NCI-H345 treated with DMSO at 0.1 percent for 48 hours (cell line): ENCODE data around the gene RBMS3.
"Not testable (repeated sequence)": the region's sequence is repeated elsewhere in the genome, so short reads cannot be mapped to it uniquely, and the experiment has no call there.

Experiments
- DNase-seq: peaks from one replicate; lab custom pipeline; 2025; ENCODE audit not compliant: unreplicated experiment; lab: John Stamatoyannopoulos, UW

Gene RBMS3

DNA sequence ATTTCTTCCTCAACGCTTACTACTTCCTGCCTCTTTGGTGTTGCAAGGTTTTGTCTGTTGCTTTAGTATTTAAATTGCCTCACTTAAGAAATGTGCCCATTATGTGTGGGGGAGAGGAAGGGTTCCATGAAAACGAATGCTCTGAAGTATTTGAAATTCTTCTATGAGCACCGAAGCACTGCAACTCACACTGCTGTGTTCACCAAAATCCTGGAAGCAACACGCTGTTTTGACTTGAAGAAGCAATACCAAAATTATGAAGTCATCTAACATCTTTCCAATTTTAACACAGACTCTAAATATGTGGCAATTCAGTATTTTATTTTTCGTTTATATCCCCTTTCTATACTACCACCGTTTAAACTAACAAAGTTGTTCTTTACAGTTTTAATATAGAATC lies 101.5 kb downstream of the RBMS3 start:
- no peak for DNase-seq

GRCh38 chr3:29382845-29383244 lies 102.0 kb downstream of the RBMS3 start:
- no peak for DNase-seq

- no peak for DNase-seq
Observed at GRCh38 chr3:29384640-29385039, 103.8 kb downstream of the RBMS3 start.

GRCh38 chr3:29385046-29385830 lies 104.4 kb downstream of the RBMS3 start:
- DNase-seq = no peak

- no peak for DNase-seq
Observed at GRCh38 chr3:29389362-29389761, 108.5 kb downstream of the RBMS3 start.

DNA sequence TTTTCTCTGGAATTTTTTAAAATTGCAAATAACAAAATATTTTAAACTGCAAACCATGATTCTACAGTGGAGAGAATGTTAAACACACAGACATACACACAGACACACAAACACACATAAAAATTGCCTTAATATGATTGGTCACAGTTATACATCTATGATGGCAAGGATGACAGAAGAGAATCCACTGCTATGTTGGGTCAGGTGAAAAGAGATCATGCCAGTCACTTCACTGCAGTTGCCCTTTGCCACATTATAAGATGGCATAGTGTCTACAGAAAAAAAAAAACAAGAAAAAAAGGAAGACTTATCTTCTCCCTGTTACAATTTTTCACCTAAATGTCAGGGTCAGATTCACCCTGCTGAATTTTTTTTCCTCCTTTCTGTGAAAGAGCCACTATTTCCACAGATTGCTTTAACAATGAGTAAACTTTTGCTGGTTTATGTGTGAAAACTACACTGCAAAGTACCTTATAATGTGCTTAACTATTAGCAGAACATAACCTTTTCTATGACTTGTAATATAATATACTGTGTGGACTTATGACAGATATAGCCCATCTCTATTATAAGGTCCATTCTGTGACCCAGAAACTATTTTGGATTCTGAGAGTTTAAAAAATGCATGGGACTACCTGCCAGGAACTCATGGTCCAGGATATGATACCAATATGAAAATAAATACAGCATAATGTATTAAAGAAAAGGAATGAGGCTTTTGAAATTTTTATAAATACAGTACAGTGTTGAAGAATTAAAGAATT lies 111.9 kb downstream of the RBMS3 start:
- no peak for DNase-seq

GRCh38 chr3:29393946-29394345 lies 113.1 kb downstream of the RBMS3 start:
- not testable (repeated sequence) for DNase-seq

- DNase-seq = no peak
Observed at GRCh38 chr3:29397406-29397805, 116.5 kb downstream of the RBMS3 start.

DNA sequence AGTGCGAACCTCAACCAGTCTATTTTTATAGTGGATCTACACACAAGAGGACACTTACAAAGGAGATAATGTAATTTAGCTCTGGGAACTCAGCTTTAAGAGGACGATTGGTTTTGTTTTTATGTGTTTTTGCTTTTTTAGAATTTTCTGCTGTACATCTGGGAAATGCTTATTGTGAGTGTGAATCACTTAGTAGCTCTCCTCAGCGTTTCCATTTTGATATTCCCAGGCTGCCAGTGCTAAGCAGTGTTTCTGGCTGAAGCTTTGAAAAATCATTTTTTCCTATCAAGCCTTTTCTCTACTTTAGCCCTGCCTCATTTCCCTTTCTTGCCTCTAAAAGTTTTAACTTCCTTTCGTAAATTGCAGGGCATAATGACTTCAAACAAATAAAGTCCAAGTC lies 117.9 kb downstream of the RBMS3 start:
- no peak for DNase-seq

DNA sequence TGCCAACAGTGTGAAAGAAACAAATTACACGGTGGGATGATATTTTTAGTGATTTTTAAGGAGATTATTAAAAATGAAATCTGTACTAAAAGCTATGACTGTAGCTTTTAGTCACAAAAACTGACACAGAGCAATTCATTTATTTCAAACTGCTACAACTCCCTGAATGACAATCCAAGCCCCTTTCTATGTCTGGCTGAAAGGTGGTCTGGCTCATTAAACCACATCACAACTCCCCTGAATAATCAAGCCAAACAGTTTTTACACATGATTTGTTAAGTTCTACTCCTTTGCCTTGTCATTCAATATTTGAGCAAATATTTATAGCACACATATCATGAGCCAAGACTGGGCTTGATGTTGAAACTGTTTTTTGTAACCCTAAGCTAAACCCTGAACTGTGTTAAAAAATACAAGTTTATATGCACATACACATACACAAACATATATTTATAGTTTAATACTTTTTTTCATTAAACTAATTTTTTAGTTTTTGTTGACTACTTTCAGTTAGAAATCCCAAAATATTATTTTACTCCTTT lies 125.5 kb downstream of the RBMS3 start:
- no peak for DNase-seq

DNA sequence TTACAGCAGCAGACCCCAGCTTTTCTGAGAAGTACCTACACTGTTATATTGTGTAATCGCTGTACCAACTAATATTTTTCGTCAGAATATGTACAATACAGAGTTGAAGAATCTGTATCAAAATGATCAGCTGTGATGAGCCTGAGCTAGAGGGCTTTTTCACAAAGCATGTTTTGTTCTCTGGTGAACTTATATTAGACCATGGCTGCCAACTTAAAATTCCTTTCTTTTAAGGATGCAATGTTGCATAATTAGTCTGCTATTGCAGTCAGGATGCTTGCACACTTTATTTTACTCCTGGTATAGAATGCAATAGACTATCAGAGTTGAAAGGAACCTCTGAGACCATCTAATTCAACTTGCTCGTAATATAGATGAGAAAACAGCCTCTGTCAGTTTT lies 127.8 kb downstream of the RBMS3 start:
- no peak for DNase-seq

- no peak for DNase-seq
Observed at GRCh38 chr3:29409409-29409808, 128.5 kb downstream of the RBMS3 start.

DNA sequence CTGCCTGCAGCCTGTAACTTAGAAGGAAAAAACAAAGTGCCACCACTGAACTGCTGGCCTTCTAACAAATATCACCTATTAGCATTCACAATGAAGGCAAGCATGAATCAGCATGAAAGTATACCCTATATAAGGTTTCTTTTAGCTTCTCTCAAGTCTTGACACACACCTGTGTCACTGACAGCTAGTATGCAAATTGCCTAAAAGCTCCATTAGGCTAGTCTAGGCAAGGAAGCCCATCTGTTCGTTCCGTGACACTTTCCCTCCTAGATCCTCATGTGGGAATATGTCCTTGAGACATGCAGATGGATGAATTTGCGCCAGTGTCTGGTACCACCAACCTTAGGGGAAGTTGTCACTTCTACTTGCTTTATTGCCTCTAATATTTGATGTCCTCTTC lies 129.3 kb downstream of the RBMS3 start:
- no peak for DNase-seq

- DNase-seq = no peak
Observed at GRCh38 chr3:29410660-29411405, 130.0 kb downstream of the RBMS3 start.

GRCh38 chr3:29412110-29412509 lies 131.2 kb downstream of the RBMS3 start:
- no peak for DNase-seq

GRCh38 chr3:29414468-29415224 lies 133.8 kb downstream of the RBMS3 start:
- no peak for DNase-seq

DNA sequence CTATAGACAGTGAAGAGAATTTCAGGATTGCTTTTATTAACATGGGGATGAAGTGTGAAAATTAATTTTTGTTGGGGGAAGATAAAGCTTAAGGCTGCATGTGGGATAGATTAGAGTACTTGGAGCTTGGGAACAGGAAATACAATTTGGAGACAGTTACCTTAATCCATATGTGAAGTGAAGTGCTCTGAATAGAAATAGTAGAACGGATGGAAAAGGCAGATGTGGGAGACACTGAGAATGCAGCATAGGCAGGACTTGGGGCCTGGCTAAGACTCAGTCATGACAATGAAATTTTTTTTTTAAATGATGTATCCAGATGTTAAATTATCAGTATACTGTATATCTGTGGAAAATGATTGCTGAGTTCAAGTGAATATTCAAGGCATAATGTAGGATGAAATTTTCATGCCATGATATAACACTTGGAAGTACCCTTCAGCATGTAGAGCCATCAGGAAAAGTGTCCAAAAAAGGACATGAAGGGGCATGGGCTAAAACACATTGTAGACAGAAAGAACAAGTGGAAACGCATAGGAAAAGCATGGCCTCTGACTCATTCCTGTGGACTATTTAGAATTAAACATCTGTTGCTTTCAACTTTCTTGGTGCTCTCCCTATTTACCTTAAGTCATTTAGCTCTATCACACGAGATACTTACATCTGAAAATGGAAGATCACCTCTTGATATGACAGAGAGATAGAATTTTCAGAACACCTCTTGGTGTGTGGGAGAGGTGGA lies 134.8 kb downstream of the RBMS3 start:
- no peak for DNase-seq

DNA sequence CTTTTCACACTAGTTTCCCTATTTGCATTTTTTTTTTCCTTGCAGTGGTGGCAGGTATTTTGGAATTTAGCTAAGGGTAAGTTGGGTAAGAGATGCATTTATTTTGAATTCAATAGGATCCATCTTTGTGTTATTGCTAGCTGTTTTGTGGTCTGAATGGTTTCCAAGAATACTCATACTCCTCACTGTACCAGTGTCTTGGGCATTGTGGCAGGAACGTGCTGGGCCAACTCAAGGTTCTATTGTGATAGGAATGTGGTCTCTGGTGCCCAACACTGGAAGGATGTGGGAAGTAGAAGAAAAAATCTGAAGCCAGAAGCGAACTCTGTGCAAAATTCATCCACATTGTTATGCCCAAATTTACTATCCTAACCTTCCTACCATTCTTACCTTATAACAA lies 135.6 kb downstream of the RBMS3 start:
- no peak for DNase-seq

DNA sequence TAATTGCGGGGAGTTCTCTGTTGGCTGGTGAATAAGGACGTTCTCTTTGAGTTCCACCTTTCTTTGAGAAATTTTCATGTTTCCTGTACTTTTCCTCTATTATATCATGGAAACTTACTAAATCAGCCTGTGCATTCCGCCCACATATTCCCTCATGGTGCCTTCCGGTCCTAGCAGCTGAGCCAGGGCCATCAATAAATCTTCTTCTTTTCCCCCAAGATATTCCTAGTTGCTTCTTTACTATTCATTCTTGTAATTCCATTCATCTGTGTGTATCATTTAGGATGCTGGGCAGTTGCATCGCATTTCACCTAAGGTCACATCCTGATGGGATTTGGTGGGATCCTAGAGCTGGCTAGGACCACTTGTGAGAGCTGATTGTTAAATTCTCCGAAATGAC lies 139.2 kb downstream of the RBMS3 start:
- DNase-seq = no peak
